ENCODE measurements around the gene SMIM27. TPM values are rescaled to one million over a fixed set of nuclear protein-coding genes. Genes with fewer than 3 reads are reported as not detected.

Gene SMIM27
- polyA plus RNA-seq, 3 donors = 16.0 to 19.5 (median 17.7) TPM

GRCh38 chr9:32550562-32551275, 1.4 kb upstream of the SMIM27 start:
- peak; percentile 97 for DNase-seq

GRCh38 chr9:32551276-32552051, 663 bp upstream of the SMIM27 start:
- peak; percentile 54 for DNase-seq

- DNase-seq = no peak
These were observed 2.0 kb downstream of the SMIM27 start for GRCh38 chr9:32554107-32554506.

GRCh38 chr9:32554591-32554990, 2.5 kb downstream of the SMIM27 start:
- no peak for DNase-seq

GRCh38 chr9:32558408-32558934, 6.3 kb downstream of the SMIM27 start:
- DNase-seq = no peak

- no peak for DNase-seq
These were observed 13.8 kb downstream of the SMIM27 start for GRCh38 chr9:32565967-32566366.

GRCh38 chr9:32566770-32567169, 14.6 kb downstream of the SMIM27 start:
- no peak for DNase-seq

GRCh38 chr9:32570262-32570661, 18.1 kb downstream of the SMIM27 start:
- DNase-seq = no peak

- peak; percentile 67 for DNase-seq
These were observed 20.1 kb downstream of the SMIM27 start for GRCh38 chr9:32571969-32572899.

- DNase-seq = peak; percentile 94
These were observed 20.9 kb downstream of the SMIM27 start, which contains the start of gene NDUFB6 for GRCh38 chr9:32572900-32573523. Gene NDUFB6, minus strand, starts transcription at chr9:32573159. Its CDS starts 99 bp downstream, at chr9:32573060.

GRCh38 chr9:32573821-32574220, 21.7 kb downstream of the SMIM27 start:
- no peak for DNase-seq

GRCh38 chr9:32574858-32575257, 22.7 kb downstream of the SMIM27 start:
- DNase-seq = no peak

- DNase-seq = no peak
These were observed 25.2 kb downstream of the SMIM27 start for GRCh38 chr9:32577316-32577715.

GRCh38 chr9:32578976-32579375, 26.8 kb downstream of the SMIM27 start:
- DNase-seq = no peak

- DNase-seq = peak; percentile 47
These were observed 27.7 kb downstream of the SMIM27 start for GRCh38 chr9:32579706-32580331.

GRCh38 chr9:32580631-32581300, 28.6 kb downstream of the SMIM27 start:
- DNase-seq = no peak

- peak; percentile 70 for DNase-seq
These were observed 29.5 kb downstream of the SMIM27 start for GRCh38 chr9:32581512-32582143.

GRCh38 chr9:32584784-32585183, 32.7 kb downstream of the SMIM27 start:
- no peak for DNase-seq

- no peak for DNase-seq
These were observed 35.8 kb downstream of the SMIM27 start for GRCh38 chr9:32587901-32588300.

Measured in renal pelvis (tissue), 4 donors.